Measurements from ENCODE around the gene PCYT2. TPM values are rescaled to one million over a fixed set of nuclear protein-coding genes. Genes with fewer than 3 reads are reported as not detected.
"Not testable (repeated sequence)": the region's sequence is repeated elsewhere in the genome, so short reads cannot be mapped to it uniquely, and the experiment has no call there.

PCYT2 gene
- total RNA-seq: 41.0 and 80.1 TPM in 2 replicates

DNA sequence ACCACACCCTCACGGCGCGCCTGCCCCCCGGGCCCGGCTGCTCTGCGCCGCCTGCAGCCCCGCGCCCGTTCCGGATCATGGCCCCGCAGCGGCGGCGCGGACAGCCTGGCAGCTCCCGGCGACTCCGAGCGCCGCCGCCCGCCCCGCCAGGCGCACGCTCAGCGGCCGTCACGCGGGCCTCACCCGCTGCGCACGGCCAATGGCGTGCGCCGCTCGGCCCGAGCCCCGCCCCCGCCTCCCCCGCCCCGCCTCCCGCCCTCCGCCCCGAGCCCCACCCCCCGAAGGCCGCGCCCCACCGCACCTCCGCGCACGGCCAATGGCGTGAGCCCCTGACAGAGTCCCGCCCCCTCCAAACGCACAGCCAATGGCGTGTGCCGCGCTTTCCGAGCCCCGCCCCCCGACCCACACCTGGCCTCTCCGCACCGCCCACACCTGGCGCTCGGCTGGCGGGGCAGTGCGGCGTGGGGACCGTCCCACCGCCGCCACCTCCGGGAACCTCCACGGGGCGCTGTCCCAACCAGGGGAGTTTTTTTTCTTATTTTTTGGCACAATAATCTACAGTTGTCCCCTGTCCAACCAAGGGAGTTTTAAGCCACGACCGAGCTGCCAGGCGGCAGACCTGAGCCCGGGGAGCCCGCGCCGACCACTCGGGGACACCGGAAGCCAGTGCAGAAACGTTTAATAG, at the start of gene PCYT2:
TSS of gene PCYT2 (minus strand) at position 123 of the 685 bp plus-strand sequence. CDS start at position 79, 44 bp downstream.
- DNase-seq: peak; percentile 90

DNA sequence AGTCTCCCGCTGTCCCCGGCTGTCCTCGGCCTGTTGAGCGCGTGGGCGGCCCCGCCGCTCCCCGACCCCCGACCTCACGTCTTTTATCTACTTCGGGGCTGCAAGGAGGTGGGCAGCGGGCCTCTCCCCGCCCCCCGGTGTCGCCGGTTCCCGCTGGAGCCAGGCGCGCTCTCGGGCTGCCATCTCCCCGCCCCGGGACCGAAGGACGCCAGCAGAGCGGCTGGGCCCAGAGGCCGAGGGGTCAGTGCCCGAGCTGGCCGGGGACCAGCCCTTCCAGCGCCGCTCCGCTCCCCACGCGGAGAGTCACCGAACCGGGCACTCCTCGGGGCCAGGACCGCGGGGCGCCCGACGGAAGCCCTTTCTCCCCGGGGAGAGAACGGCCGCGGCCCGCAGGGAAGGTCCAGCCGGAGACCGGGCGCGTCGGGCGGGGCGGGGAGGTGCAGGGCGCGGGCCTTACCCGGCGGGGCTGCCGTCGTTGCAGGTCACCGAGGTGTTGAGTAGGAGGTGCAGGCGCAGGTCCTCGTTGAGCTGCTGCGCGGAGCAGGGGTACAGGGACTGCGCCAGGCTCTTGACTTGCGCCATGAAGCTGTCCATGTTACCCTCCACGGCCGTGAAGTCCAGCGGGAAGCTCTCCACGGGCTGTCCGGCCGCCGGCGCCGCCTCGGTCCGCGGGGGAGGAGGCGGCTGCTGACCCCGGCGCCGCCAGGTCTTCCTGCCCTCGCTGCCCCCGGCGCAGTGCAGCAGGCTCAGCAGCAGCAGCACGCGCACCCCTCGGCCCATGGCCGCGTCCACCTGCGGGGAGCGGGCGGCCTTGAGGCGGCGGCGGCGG, 49.1 kb upstream of the PCYT2 start:
- DNase-seq: no peak

DNA sequence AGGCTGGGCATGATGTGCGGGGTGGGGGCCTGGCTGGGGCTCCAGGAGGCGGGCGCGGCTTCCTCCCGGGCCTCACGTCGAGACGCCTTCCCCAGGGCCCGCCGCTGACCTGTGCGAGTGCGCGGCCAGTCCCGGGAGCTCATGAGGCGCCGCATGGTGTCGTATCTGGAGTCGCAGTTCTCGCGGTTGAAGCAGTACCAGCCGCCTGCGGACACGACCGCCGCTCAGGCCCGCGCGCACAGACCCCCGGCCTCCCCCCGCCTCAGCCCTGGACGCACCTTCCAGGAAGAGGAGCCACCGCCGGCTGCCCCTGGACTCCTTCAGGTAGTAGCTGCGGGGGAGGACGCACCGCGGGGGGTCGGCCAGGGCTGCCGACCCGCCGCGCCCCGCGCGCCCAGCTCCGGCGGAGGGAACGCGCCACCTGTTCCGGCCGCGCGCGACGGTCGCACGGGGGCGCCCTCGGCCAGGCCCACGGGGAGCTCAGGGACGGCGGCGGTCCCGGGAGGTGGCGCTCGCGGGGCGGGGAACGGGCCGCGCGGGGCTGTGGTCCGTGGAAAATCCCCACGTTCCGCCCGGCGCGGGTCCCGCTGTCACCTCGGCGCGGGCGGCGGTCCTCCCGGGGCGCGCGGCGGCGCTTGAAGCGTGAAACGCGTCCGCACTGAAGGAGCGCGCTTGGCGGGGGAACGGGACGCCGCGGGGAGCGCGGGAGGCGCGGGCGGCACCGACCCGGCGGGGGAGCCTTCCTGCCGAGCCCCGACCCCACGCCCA, 48.3 kb upstream of the PCYT2 start:
- DNase-seq: peak; percentile 71

DNA sequence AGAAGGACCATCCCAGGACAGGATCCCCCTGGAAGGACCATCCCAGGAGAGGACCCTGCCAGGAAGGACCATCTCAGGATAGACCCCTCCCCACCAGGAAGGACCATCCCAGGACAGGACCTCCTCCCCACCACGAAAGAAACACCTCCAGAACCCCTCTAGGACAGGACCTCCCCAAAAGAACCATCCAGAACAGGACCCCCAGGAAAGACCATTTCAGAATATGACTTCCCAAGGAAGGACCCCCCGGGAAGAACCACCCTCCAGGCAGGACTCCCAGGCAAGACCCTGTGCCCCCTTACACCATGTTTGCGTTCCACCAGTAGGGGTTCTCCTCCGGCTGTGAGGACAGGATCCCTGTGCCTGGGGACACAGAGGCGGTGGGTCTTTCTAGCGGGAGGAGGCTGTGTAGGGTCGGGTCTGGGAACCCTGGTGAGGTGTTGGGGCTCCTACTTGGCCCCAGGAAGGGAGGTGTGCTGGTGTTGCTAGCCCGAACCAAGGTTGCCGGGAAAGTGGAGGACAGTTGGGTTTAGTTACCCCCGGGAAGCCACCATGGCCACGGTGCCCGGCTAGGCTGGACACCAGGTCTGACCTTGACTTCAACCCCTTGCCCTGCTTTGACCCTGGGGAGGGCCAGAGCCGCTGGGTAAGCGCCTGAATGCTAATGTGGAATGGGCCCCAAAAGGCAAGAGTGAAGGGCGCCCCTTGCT, 47.6 kb upstream of the PCYT2 start:
- DNase-seq: no peak

DNA sequence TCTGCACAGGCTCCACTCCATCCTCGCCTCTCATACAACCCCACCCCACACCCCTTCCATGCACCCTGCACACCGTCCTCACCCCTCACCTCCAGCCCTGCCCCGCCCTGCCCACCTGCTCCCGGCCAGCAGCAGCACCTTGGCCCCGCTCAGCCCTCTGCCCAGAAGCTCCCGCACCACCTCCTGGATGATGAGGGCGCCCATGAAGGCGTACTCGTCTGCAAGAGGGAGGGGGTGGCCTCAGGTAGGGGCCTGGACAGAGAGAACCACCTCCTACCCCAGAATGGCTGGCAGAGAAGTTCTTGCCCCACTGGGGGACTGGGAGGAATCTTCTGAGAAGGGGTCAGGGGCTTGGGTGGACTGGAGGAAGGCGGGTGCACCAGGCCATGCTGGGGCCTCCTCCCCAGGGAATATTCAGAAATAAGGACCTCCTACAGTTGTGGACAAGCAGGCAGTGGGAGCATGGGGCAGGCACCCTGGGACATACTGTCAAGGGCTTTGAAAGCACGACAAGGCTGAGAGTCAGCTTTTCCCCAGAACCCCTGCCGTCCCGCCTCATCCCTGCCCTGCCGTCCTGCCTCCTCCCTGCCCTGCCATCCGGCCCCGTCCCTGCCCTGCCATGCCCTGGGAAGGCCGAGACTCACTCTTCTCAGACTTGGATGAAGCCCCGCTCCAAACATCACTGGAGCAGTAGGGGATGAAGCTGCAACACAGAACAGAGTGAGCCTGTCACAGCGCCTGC, 46.7 kb upstream of the PCYT2 start:
- no peak for DNase-seq

DNA sequence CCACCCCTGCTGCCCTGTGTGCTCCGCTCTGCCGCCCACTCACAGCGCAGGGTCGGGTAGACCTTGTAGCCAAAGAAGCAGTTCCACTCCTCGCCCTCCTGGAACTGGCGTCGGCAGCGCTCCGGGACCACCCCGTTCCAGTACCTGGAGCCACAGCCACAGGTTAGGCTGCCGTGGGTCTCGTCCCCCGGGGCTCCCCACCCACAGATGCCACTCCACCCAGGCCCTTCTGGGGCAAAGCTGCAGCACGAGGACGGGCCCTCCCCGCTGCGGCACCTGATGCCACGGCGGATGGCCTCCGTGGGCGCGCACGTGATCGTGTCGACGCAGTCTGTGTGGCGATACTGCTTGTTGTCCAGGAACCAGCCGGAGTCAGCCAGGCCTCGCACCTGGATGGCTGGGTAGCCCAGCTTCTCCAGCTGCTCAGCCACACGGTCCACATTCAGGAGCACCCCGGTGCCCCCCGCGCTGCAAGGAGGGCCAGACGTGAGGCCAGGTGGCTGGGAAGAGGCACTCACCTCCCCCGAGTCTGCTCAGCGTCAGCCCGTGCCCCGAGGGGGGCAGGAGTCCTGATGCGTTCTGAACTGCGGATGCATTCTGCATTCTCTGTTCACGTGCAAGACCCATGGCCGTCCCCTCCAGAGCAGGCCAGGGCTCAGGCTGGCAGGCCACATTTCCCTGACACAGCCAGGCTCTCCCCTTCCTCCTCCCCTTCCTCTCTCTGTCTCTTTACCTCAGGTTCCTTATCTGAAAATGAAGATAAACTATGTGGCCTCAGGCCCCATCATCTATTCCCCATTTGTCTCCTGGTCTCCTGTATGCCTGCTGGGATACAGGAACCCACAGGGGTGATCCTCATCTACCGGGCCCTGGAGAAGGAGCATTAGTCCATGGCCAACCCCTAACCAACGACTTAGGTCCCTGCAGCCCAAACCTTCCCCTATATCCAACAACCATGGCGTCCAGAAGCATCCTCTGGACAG, 45.7 kb upstream of the PCYT2 start:
- no peak for DNase-seq

DNA sequence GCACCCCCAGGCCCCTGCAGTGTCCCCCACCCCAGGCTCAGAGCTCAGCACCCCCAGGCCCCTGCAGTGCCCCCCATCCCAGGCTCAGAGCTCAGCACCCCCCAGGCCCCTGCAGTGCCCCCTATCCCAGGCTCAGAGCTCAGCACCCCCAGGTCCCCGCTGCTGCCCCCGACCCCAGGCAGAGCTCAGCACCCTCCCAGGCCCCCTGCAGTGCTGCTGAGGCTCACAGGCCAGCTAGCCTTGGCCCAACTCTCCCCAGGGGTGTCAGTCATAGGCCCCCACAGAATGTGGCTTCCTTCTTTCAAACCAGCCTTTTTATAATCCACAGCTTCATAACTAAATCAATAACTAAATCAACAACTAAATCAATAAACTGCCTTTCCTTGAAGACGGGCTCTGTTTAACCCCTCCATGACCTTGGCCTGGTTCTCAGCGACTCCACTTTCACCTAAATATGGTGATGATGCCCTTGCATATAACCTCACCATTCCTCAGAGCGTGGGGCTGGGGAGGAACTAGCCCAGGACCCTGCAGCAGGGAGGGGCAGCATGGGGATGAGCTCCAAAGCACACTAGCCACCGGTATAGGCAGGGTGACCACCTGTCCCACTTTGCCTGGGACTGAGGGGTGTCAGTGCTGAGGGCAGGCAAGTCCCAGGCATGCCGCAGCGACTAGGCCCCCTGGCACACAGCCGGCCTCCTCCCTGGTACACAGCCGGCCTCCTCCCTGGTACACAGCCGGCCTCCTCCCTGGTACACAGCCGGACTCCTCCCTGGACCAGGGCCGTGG, 44.8 kb upstream of the PCYT2 start:
- no peak for DNase-seq

DNA sequence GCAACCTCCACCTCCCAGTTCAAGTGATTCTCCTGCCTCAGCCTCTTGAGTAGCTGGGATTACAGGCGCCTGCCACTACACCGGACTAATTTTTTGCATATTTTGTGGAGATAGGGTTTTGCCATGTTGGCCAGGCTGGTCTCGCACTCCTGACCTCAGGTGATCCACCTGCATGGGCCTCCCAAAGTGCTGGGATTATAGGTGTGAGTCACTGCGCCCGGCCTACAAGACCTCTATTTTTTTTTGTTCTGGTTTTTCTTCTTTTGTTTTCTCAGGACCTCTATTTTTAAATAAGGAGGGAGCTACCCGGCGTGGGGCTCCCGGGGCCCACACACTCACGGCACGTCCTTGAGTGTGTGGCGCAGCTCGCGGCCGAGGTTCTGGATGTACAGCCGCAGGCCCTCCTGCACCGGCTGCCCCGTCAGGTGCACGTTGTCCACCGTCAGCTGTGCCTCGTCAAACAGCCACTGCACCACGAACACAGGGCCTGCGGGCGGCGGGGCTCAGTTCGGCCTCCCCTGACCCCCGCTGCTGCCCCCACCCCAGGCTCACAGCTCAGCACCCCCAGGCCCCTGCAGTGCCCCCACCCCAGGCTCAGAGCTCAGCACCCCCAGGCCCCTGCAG, 44.0 kb upstream of the PCYT2 start:
- no peak for DNase-seq

DNA sequence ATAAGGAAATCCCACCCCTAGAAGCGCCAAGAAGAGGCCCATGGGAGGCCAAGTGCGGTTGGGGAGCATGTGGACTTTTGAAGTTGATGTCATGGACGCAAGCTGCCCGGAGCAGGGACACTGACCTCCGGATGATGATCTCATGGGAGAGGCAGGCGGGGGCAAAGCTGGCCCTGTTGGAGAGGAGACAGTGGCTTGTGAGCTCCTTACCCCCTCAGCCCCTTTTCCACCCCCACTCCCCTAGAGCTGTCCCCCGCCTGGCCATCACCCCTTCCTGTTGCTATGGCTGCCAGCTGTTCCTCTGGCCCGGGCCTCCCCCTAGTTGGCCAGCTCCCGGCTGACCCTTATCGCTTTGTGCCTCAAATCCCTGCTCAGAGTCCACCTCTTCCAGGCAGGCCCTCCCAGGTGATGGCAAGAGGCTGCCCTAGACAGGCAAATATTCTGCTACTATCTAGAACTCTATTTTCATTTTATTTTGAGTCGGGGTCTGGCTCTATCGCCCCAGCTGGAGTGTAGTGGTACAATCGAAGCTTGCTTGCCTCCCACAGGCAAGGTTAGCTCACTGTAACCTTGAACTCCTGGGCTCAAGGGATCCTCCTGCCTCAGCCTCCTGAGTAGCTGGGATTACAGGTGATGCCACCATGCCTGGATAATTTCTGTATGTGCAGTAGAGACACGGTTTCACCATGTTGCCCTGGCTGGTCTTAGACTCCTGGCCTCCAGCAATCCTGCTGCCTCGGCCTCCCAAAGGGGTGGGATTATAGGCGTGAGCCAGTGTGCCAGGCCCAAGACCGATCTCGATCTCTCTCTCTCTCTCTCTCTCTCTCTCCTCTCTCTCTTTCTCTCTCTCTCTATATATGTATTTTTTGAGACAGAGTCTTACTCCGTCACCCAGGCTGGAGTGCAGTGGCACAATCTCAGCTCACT, 43.2 kb upstream of the PCYT2 start:
- DNase-seq: no peak

DNA sequence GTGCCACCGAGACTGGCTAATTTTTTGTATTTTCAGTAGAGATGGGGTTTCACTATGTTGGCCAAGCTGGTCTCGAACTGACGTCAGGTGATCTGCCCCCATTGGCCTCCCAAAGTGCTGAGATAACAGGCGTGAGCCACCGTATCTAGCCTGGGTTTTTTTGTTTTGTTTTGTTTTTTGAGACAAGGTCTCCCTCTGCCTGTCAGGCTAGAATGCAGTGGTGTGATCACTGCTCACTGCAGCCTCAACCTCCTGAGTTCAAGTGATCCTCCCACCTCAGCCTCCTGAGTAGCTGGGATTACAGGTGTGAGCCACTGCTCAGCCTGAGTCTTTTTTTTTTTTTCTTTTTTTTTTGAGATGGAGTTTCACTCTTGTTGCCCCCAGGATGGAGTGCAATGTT, 42.2 kb upstream of the PCYT2 start:
- not testable (repeated sequence) for DNase-seq

DNA sequence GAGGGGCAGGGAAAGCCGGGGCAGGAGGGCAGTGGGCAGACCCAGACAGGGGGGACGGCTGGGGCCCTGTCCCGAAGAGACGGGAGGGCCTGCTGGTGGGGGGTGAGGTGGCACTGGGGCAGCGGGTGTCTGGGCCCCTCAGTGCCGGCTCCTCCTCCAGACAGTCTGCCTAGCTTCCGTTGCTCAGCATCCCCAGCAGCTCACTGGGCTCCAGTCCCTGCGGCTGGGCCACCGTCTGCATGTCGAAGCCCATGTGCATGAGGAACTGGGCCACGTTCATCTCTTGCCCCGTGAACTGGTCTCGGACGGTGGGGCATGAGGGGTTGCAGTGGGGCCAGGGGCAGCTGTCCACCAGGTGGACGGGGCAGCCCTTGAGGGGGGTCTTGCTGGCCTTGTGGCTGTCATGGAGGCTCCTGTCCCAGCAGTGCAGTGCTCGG, 41.6 kb upstream of the PCYT2 start:
- no peak for DNase-seq

DNA sequence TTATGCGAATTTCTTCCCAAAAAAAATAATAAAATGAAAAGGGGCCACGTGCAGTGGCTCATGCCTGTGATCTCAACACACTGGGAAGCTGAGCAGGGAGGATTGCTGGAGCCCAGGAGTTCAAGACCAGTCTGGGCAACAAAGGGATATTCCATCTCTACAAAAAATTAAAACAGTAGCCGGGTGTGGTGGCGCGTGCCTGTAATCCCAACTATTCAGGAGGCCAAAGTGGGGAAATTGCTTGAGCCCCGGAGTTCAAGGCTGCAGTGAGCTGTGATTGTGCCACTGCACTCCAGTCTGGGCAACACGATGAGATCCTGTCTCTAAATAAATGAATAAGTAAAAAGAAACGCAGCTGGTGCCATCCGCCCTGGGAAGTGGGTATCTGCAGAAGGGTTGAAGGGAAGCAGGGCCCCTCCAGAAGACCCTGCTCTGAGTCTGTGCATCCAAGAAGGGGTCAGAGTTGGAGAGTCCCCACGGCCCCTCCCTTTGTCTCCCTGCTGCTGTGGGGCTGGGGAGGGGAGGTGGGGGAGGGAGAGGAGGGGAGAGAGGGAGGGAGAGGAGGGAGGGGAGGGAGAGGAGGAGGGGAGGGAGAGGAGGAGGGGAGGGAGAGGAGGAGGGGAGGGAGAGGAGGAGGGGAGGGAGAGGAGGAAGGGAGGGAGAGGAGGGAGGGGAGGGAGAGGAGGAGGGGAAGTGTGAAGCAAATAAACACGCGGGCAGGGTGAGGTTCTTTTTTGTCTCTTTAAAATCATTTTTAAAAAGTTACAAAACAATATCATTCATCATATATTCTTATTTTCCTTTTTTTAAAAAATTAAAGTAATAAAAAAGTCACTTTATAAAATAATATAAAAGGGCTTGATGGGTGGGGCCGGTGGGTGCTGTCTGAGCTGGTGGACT, 40.8 kb upstream of the PCYT2 start:
- no peak for DNase-seq

DNA sequence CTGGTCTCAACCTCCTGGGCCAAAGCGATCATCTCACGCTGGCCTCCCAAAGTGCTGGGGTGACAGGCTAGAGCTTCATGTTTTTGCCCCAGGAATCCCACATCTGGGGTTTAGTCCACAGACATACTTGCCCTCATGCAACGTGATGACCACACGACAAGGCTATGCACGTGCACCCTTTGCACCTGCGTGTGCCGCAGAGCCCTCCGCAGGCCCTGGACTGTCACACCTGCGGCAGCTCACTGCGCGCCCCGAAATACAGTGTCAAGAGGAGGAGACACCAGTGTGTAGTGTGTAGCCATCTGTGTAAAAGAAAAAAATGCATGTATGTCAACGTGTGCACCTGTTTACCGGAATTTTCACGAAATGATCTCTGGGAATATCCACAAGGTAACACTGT, 39.3 kb upstream of the PCYT2 start:
- DNase-seq: no peak

DNA sequence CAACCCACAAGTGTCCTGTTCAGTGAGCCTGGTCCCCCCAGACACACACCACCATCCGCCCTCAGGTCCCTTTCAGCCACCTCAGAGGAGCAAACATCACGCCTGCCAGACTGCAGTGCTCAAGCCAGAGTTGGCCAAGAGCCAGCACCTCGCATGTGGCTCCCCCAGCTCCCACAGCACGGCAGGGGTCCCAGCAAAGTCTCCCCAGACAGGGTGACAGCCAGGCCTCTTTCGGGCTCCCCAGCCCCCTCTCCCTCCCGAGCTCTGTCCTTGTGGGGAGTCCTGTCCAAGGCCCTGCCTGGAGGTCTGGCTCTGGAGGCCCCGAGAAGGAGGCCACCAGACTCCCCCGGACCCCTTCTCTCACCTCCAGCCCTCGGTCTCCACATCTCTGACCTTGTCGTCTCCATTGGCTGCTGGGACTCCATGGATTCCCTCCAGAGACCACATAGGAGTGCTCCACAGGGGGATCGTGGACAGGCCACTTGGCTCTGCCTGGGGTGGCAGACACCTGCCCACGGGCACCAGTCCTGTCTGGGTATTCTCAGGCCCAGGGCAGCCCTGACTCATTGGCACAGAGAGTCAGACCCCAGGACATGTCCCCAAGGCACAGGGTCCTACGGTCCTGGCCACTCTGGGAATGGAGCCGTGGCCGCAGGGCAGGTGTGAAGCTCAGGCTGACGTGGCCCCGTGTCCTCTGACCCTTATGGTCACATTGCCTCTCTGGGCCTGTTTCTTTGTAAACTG, 37.6 kb upstream of the PCYT2 start:
- no peak for DNase-seq

DNA sequence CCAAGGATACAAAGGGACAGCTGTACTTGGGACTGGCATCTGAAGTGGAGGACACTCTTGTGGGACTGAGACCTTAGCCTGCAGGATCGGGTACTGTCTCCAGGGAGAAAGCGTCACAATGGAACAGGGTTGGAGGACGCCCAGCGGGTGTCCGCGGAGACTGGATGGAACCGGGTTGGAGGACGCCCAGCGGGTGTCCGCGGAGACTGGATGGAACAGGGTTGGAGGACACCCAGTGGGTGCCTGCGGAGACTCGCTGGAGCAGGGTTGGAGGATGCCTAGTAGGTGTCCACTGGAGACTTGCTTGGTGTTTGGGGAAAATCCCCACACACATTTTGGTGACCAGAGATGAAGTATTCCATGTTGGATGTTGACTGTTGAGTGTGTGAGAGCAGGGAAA, 36.0 kb upstream of the PCYT2 start, which contains the start of gene MYADML2:
TSS of gene MYADML2 (minus strand) at position 45 of the 400 bp plus-strand sequence. CDS start 5,492 bp downstream, outside the sequence.
- no peak for DNase-seq

DNA sequence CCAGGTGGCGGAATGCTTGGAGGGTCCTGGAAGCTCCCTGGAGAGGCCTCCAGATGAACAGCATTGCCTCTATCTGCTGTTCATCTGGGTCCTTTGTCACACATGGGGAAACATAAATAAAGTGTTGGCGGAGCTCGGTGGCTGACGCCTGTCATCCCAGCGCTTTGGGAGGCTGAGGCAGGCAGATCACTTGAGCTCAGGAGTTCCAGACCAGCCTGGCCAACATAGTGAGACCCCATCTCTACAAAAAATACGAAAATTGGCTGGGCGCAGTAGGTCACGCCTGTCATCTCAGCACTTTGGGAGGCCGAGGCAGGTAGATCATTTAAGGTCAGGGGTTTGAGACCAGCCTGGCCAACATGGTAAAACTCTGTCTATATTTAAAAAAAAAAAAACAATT, 33.7 kb upstream of the PCYT2 start:
- no peak for DNase-seq
